ENCODE data around the gene SART1.
A peak's percentile ranks its signal among the peaks of the same experiment; 100 is the strongest.

Gene SART1

GRCh38 chr11:65967329-65967934 is 5.9 kb downstream of the SART1 start:
- DNase-seq (ENCODE audit: low read depth in 2 of 2): no peak

DNA sequence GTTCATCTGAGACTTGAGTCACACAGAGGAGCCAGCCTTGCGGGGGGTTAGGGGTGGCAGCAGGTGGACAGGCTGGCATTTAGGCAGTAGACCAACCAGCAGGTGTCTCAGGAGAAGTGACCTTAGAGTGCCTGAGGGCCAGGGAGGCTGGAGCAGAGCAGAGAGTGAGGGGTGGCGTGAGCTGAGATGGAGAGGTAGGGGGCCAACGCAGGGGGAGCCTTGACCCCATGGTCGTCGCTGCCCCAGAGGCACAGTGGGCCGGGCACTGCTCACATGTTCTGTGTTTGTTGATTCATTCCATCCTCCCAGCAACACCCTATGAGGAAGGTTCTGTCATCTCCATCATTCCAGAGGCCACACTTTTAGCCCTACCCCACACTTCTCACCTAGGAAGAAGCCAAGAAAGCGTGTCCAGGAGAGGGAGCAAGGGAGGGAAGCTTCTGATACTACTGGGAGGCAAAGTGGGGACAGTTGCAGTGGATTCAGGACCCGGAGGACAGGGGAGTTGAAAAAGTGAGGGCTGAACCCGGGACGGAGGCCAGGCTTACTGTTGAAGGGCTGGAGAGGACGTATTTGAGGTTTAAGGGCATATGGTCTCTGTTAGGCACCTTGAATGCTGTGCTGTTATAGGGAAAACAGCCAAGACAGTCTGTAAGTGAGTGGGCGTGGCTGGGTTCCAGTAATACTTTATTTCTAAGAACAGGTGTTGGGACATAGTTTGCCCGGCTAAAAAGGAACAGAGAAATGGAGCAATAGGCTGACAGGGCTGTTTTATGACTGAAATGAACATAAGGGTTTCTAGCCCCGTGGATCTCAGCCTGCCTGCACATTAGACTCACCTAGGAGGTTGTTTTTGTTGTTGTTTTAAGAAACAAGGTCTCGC is 7.3 kb downstream of the SART1 start:
- DNase-seq (ENCODE audit: low read depth in 2 of 2): no peak

GRCh38 chr11:65972116-65972515 is 10.6 kb downstream of the SART1 start:
- DNase-seq (ENCODE audit: low read depth in 2 of 2): no peak

GRCh38 chr11:65973439-65974110 is 12.0 kb downstream of the SART1 start:
- DNase-seq (ENCODE audit: low read depth in 2 of 2): no peak

GRCh38 chr11:65975771-65976170 is 14.2 kb downstream of the SART1 start:
- no peak for DNase-seq (ENCODE audit: low read depth in 2 of 2)

- no peak for DNase-seq (ENCODE audit: low read depth in 2 of 2)
Measured at GRCh38 chr11:65976216-65977176, 15.0 kb downstream of the SART1 start.

DNA sequence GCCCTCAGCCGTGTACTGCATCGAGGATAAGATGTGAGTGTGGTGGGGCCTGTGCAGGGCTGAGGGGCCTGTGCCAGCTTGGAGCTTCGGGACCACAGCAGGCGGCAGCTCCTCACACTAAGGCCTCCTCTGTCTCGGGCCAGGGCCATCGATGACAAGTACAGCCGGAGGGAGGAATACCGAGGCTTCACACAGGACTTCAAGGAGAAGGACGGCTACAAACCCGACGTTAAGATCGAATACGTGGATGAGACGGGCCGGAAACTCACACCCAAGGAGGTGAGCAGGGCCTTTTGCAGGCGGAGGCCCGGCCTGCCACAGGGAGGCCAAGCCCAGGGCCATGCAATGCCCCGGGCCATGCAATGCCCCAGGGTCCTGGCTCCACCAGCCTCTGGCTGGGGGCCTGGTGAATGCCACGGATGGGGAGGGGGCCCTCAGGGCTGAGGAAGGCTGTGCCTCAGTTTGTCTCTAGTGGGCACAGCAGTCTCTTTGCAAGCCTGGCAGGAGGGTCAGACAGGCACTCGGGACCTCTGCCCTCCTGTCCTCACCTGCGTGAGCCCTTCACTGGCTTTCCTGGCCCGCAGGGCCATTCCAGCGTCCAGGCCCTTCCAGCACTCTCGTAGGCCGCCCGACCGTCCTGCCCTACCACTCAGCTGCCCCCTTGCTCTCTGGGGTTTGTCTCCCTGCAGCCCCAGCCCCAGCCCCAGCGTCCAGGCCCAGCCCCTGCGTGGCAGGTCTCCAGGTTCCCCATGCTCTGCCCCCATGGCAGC is 16.3 kb downstream of the SART1 start:
- DNase-seq (ENCODE audit: low read depth in 2 of 2): no peak

DNA sequence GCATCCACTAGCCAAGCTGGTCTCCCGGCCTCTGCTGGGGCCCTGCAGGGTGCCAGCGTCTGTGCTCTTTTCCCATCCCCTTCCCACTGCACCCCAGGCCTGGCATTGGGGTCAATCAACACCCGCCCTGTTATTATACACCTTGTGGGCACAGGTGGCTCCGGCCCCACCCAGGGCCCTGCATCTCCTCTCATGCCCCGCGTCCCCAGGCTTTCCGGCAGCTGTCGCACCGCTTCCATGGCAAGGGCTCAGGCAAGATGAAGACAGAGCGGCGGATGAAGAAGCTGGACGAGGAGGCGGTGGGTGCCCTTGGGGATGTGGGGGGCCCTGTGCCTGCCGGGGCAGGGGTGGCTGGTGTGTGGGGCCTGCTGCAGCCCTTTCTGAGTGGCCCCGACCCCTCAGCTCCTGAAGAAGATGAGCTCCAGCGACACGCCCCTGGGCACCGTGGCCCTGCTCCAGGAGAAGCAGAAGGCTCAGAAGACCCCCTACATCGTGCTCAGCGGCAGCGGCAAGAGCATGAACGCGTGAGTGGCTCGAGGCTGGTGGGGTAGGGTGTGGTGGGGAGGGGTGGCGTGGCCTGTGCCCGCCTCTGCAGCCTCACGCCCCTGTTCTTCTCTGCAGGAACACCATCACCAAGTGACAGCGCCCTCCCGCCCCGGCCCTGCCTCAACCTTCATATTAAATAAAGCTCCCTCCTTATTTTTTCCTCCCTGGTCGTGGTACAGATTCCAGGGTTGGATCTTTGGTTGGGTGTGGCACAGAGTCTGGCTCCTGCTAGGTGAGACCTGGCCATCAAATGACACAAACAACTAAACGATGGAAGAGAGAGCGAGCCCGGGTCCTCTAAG is 17.1 kb downstream of the SART1 start:
- DNase-seq (ENCODE audit: low read depth in 2 of 2): no peak

- DNase-seq (ENCODE audit: low read depth in 2 of 2): no peak
Measured at GRCh38 chr11:65979261-65979759, 17.8 kb downstream of the SART1 start.

DNA sequence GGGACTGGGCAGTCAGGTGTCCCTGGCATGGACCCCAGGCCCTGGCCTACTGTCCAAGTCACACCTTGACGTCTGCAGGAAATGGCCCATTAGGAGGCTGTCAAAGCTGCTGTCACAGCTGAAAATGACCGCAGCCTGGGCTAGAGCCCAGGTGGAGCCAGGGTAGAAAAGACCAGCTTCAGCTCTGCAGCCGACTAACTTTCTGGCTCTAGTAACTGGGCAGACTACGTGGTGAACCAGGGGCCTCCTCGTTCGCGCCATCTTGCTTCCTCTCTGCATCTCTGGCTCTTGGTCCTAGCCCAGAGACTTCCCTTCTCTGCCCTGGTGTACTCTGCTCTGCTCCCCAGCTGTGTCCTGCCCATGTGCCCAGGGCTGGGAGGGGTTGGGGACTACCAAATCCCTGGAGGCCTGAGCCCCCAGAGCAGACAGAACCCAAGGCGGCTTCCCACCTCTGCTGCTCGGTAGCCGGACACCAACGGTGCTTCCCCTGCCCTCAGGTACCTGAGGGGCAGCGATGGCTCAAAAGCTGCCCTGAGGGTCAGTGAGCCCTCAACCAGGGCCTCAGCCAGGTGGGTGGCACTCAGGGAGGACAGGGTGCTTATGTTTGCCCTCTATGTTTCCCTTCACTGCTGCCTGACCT is 19.7 kb downstream of the SART1 start:
- DNase-seq (ENCODE audit: low read depth in 2 of 2): no peak

DNA sequence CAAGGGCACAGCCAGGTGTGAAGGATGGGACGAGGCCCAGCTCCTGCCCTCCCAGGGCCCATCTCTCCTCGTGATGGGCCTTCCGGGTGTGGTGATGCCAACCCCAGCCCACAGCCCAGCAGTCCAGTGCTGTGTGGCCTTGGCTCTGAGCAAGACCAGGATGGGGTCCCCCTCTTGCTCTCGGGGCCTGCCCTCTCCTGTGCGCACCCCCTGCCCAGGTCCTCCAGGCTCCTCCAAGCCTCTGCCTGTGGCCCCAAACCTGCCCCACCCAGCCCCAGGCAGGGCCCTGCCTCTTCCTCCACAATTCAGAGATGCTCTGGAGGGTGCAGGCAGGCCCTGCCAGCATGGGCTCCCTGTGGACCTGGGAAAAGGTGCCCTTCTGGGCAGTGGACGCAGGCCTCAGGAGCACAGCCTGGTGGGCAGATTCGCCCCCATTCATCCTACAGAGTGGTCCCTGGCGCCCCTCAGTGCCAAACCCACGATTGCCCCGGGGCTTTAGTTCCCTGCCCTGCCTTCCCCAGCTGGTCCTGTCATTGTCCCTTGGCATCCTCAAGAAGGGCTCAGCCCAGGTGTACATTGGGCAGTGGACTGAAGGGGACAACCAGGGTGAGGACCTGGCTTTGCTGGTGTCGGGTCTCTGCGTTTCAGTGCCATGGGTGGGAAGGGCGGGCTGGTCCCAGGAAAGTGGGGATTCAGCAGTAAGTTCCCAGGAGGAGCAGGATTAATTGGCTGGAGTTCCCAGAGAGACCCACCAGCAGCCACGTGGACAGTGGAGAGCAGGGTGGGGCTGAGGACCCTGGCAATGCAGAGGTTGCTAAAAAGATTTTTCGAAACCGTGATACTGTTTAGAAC is 20.7 kb downstream of the SART1 start:
- no peak for DNase-seq (ENCODE audit: low read depth in 2 of 2)

GRCh38 chr11:65982824-65983588 is 21.5 kb downstream of the SART1 start:
- DNase-seq (ENCODE audit: low read depth in 2 of 2): no peak

GRCh38 chr11:65983589-65983987 is 22.1 kb downstream of the SART1 start:
- DNase-seq (ENCODE audit: low read depth in 2 of 2): no peak

DNA sequence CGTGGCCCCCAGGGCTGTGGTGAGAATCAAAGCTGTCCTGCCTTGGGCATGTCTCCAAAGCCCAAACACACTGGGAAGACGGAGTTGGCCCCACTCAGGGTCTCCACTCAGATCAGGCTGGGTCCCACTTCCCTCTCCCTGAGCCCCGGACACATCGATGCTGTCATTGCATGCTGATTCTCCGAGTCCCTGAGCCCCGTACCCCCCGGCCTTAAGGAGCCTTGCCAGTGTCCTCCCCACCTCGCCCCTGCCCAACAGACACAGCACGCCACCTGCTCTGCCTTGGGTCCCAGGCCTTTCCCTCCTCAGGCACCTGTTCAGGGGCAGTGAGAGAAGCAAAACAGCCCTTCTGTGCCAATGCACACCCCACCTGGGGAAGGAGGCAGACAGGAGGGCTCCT is 25.8 kb downstream of the SART1 start:
- no peak for DNase-seq (ENCODE audit: low read depth in 2 of 2)

GRCh38 chr11:65988791-65989592 is 27.5 kb downstream of the SART1 start:
- peak; percentile 82 to 83 for DNase-seq (ENCODE audit: low read depth in 2 of 2)

GRCh38 chr11:65992056-65992455 is 30.5 kb downstream of the SART1 start:
- no peak for DNase-seq (ENCODE audit: low read depth in 2 of 2)

GRCh38 chr11:65997286-65997685 is 35.8 kb downstream of the SART1 start:
- DNase-seq (ENCODE audit: low read depth in 2 of 2): no peak
